ENCODE measurements around the gene CNOT10.
A peak's percentile ranks its signal among the peaks of the same experiment; 100 is the strongest.
"Not testable (repeated sequence)": the region's sequence is repeated elsewhere in the genome, so short reads cannot be mapped to it uniquely, and the experiment has no call there.

The CNOT10 gene

GRCh38 chr3:32712506-32713055 is 27.6 kb downstream of the CNOT10 start:
- Histone ChIP-seq H3K36me3 (ENCODE audit: insufficient read depth, low read length) (peaks cover 91% of the 10 kb centered on the region), H3K27ac (ENCODE audit: low read depth, low read length) (no peak overlapping the region), H3K27me3 (ENCODE audit: insufficient read depth, low read length) (no peaks in the 10 kb centered on the region), H3K9me3 (ENCODE audit: insufficient read depth, low read depth, low read length) (no peaks in the 10 kb centered on the region), H3K4me1 (ENCODE audit: insufficient read depth, low read length) (no peaks in the 10 kb centered on the region), H3K9ac (ENCODE audit: low read depth, low read length) (no peak overlapping the region), H3K4me3 (ENCODE audit: low read length) (no peak overlapping the region)
- no CpG with 5 or more reads among the region's 1 CpG for WGBS

GRCh38 chr3:32713181-32713580 is 28.2 kb downstream of the CNOT10 start:
- Histone ChIP-seq H3K27me3 (ENCODE audit: insufficient read depth, low read length) (no peaks in the 10 kb centered on the region), H3K9me3 (ENCODE audit: insufficient read depth, low read depth, low read length) (no peaks in the 10 kb centered on the region), H3K27ac (ENCODE audit: low read depth, low read length) (no peak overlapping the region), H3K4me1 (ENCODE audit: insufficient read depth, low read length) (no peaks in the 10 kb centered on the region), H3K36me3 (ENCODE audit: insufficient read depth, low read length) (peaks cover 95% of the 10 kb centered on the region), H3K9ac (ENCODE audit: low read depth, low read length) (no peak overlapping the region), H3K4me3 (ENCODE audit: low read length) (no peak overlapping the region)

- Histone ChIP-seq H3K9ac (ENCODE audit: low read depth, low read length) (no peak overlapping the region), H3K4me3 (ENCODE audit: low read length) (no peak overlapping the region), H3K4me1 (ENCODE audit: insufficient read depth, low read length) (no peaks in the 10 kb centered on the region), H3K36me3 (ENCODE audit: insufficient read depth, low read length) (peaks cover 75% of the 10 kb centered on the region), H3K27ac (ENCODE audit: low read depth, low read length) (no peak overlapping the region), H3K9me3 (ENCODE audit: insufficient read depth, low read depth, low read length) (no peaks in the 10 kb centered on the region), H3K27me3 (ENCODE audit: insufficient read depth, low read length) (no peaks in the 10 kb centered on the region)
- 95% methylated on average over 5 of the region's 5 CpGs for WGBS
These were observed 34.3 kb downstream of the CNOT10 start for GRCh38 chr3:32719335-32719734.

GRCh38 chr3:32719931-32720330 is 34.9 kb downstream of the CNOT10 start:
- H3K4me1 ChIP-seq (ENCODE audit: insufficient read depth, low read length): no peaks in the 10 kb centered on the region
- no peak overlapping the region for H3K4me3 ChIP-seq (ENCODE audit: low read length)
- no peaks in the 10 kb centered on the region for H3K27me3 ChIP-seq (ENCODE audit: insufficient read depth, low read length)
- peaks cover 70% of the 10 kb centered on the region for H3K36me3 ChIP-seq (ENCODE audit: insufficient read depth, low read length)
- no peaks in the 10 kb centered on the region for H3K9me3 ChIP-seq (ENCODE audit: insufficient read depth, low read depth, low read length)
- H3K27ac ChIP-seq (ENCODE audit: low read depth, low read length): no peak overlapping the region
- WGBS: 91% methylated on average over 3 of the region's 5 CpGs
- no peak overlapping the region for H3K9ac ChIP-seq (ENCODE audit: low read depth, low read length)

GRCh38 chr3:32725721-32726120 is 40.7 kb downstream of the CNOT10 start:
- no peak overlapping the region for H3K27ac ChIP-seq (ENCODE audit: low read depth, low read length)
- H3K27me3 ChIP-seq (ENCODE audit: insufficient read depth, low read length): no peaks in the 10 kb centered on the region
- H3K4me3 ChIP-seq (ENCODE audit: low read length): no peak overlapping the region
- H3K9ac ChIP-seq (ENCODE audit: low read depth, low read length): no peak overlapping the region
- no peaks in the 10 kb centered on the region for H3K9me3 ChIP-seq (ENCODE audit: insufficient read depth, low read depth, low read length)
- no peaks in the 10 kb centered on the region for H3K4me1 ChIP-seq (ENCODE audit: insufficient read depth, low read length)
- peaks cover 64% of the 10 kb centered on the region for H3K36me3 ChIP-seq (ENCODE audit: insufficient read depth, low read length)

- Histone ChIP-seq H3K27ac (ENCODE audit: low read depth, low read length) (no peak overlapping the region; the same call in 1 of the 2 replicates), H3K36me3 (ENCODE audit: insufficient read depth, low read length) (peaks cover 52% of the 10 kb centered on the region), H3K9ac (ENCODE audit: low read depth, low read length) (no peak overlapping the region), H3K9me3 (ENCODE audit: insufficient read depth, low read depth, low read length) (no peaks in the 10 kb centered on the region), H3K27me3 (ENCODE audit: insufficient read depth, low read length) (no peaks in the 10 kb centered on the region), H3K4me1 (ENCODE audit: insufficient read depth, low read length) (peaks cover 19% of the 10 kb centered on the region), H3K4me3 (ENCODE audit: low read length) (no peak overlapping the region)
These were observed 48.7 kb downstream of the CNOT10 start for GRCh38 chr3:32733631-32734229.

DNA sequence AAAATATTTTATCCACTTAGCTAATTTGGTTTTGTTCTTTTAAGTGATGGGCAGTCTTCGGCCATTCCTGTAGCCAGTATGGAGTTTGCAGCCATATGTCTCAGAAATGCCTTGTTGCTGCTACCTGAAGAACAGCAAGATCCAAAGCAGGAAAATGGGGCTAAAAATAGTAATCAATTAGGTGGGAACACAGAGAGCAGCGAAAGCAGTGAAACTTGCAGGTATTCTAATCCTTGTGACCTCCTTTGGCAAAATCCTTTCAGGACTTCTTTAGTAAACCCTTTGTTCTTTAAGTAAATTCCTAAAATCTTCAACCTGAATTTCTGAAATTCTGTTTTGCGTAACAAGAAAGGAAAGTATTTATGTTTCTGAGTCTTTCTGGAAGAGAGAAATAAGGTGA is 49.8 kb downstream of the CNOT10 start:
- Histone ChIP-seq H3K27ac (ENCODE audit: low read depth, low read length) (peak overlapping the region; percentile 89), H3K4me3 (ENCODE audit: low read length) (no peak overlapping the region), H3K9ac (ENCODE audit: low read depth, low read length) (peak overlapping the region; percentile 2; the same call in 1 of the 2 replicates), H3K36me3 (ENCODE audit: insufficient read depth, low read length) (peaks cover 54% of the 10 kb centered on the region), H3K27me3 (ENCODE audit: insufficient read depth, low read length) (no peaks in the 10 kb centered on the region), H3K9me3 (ENCODE audit: insufficient read depth, low read depth, low read length) (no peaks in the 10 kb centered on the region), H3K4me1 (ENCODE audit: insufficient read depth, low read length) (peaks cover 19% of the 10 kb centered on the region)
- 75% methylated on average over 3 of the region's 3 CpGs for WGBS

DNA sequence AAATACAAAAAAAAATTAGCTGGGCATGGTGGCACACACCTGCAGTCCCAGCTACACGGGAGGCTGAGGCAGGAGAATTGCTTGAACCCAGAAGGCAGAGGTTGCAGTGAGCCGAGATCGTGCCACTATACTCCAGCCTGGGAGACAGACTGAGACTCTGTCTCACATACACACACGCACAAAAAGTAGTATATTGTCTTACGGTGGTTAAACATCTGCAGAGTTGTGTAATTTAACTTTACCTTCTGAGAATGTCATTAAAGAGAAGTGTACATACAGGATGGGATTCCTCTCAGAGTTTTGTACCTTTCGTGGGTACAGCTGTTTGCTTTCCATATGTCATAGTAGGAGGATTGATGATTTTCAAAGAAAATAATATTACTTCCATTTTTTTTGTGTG is 58.5 kb downstream of the CNOT10 start:
- H3K27ac ChIP-seq (ENCODE audit: low read depth, low read length); H3K9ac ChIP-seq (ENCODE audit: low read depth, low read length); H3K4me1 ChIP-seq (ENCODE audit: insufficient read depth, low read length); H3K27me3 ChIP-seq (ENCODE audit: insufficient read depth, low read length); H3K4me3 ChIP-seq (ENCODE audit: low read length); H3K9me3 ChIP-seq (ENCODE audit: insufficient read depth, low read depth, low read length): not testable (repeated sequence)
- peaks cover 52% of the 10 kb centered on the region for H3K36me3 ChIP-seq (ENCODE audit: insufficient read depth, low read length)
- 98% methylated on average over 6 of the region's 6 CpGs for WGBS

DNA sequence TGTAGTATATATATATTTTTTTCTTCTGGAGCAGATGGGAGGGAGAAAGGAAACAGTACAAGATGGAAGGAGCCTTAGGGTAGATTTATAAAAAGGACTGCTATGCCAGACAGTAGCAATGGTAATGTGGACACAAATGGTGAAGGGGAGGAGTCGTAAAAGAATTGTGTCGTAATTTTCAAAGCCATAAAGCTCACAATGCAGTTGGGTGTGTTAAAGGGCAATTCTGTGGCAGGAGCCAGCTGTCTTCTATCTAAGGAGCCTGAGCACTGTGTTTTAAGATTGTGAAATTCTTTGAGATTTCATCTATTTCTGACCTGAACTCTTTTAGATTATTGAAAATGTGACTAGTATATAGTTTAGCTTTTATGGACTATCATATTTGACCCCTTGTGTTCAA is 58.9 kb downstream of the CNOT10 start:
- Histone ChIP-seq H3K27ac (ENCODE audit: low read depth, low read length) (no peak overlapping the region), H3K27me3 (ENCODE audit: insufficient read depth, low read length) (no peaks in the 10 kb centered on the region), H3K4me3 (ENCODE audit: low read length) (no peak overlapping the region), H3K9me3 (ENCODE audit: insufficient read depth, low read depth, low read length) (no peaks in the 10 kb centered on the region), H3K9ac (ENCODE audit: low read depth, low read length) (no peak overlapping the region), H3K4me1 (ENCODE audit: insufficient read depth, low read length) (no peaks in the 10 kb centered on the region), H3K36me3 (ENCODE audit: insufficient read depth, low read length) (peaks cover 52% of the 10 kb centered on the region)
- WGBS: 98% methylated on average over 2 of the region's 2 CpGs

DNA sequence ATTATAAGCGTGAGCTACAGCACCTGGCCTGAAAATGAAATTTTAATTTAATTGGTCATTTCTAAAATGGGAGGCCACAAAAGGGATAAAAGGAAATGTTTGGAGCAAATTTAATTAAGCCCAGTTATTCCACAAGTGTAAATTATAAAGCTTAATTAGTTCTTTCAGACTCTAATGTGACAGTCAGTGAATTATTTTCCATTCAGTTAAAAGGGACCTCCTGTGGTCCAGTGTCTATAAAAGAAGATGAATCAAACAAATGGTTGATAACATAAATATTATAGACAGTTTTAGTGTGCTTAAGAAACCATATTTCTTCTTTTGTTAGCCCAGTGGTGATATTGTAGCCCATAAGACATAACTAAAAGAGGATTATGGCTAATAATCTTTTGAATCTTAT is 66.4 kb downstream of the CNOT10 start:
- Histone ChIP-seq H3K27me3 (ENCODE audit: insufficient read depth, low read length) (no peaks in the 10 kb centered on the region), H3K4me3 (ENCODE audit: low read length) (no peak overlapping the region), H3K36me3 (ENCODE audit: insufficient read depth, low read length) (peaks cover 14% of the 10 kb centered on the region), H3K27ac (ENCODE audit: low read depth, low read length) (no peak overlapping the region), H3K9ac (ENCODE audit: low read depth, low read length) (no peak overlapping the region), H3K9me3 (ENCODE audit: insufficient read depth, low read depth, low read length) (no peaks in the 10 kb centered on the region), H3K4me1 (ENCODE audit: insufficient read depth, low read length) (peaks cover 6% of the 10 kb centered on the region; the same call in 1 of the 2 replicates)
- 100% methylated on average over 1 of the region's 1 CpG for WGBS

- no peak overlapping the region for H3K9ac ChIP-seq (ENCODE audit: low read depth, low read length)
- H3K4me3 ChIP-seq (ENCODE audit: low read length): no peak overlapping the region
- H3K4me1 ChIP-seq (ENCODE audit: insufficient read depth, low read length): peaks cover 6% of the 10 kb centered on the region; the same call in 1 of the 2 replicates
- H3K27me3 ChIP-seq (ENCODE audit: insufficient read depth, low read length): no peaks in the 10 kb centered on the region
- 89% methylated on average over 3 of the region's 3 CpGs for WGBS
- H3K27ac ChIP-seq (ENCODE audit: low read depth, low read length): no peak overlapping the region
- no peaks in the 10 kb centered on the region for H3K9me3 ChIP-seq (ENCODE audit: insufficient read depth, low read depth, low read length)
- H3K36me3 ChIP-seq (ENCODE audit: insufficient read depth, low read length): peaks cover 31% of the 10 kb centered on the region
These were observed 70.8 kb downstream of the CNOT10 start for GRCh38 chr3:32755761-32756160.

Data from HUES64 (cell line).